Cardiac muscle cell (in vitro differentiated cells and primary cell): ENCODE measurements around the gene NKX1-1. TPM values are rescaled to one million over a fixed set of nuclear protein-coding genes. Genes with fewer than 3 reads are reported as not detected.

Experiments
- DNase-seq, 2 donors: peaks; one replicate each; pipeline versions ENCODE4 v3.0.0 to v3.0.0-alpha.2; 2010 to 2017; ENCODE audit warnings: low read depth in 1 of 2, low spot score in 1 of 2
- H3K27ac ChIP-seq: fragments of 200-600 bp; sonication (generic); 2 replicates; pipeline ENCODE4 v1.5.1; 2016
- H3K27me3 ChIP-seq: fragments of 200-600 bp; sonication (generic); 2 replicates; pipeline ENCODE4 v1.6.0; 2016; ENCODE audit warnings: control low read depth
- H3K36me3 ChIP-seq: fragments of 200-600 bp; sonication (generic); 2 replicates; pipeline ENCODE4 v1.5.1; 2016; ENCODE audit warnings: control low read depth
- H3K4me1 ChIP-seq: fragments of 200-600 bp; sonication (generic); 2 replicates; pipeline ENCODE4 v1.8.1; 2017; ENCODE audit warnings: low read depth, mild to moderate bottlenecking, mixed run types
- H3K4me3 ChIP-seq: fragments of 200-600 bp; sonication (generic); 2 replicates; pipeline ENCODE4 v1.5.1; 2016; ENCODE audit warnings: mild to moderate bottlenecking
- H3K9me3 ChIP-seq: fragments of 200-600 bp; sonication (generic); 2 replicates; pipeline ENCODE4 v1.5.1; 2017; ENCODE audit warnings: low read depth, mild to moderate bottlenecking, control low read depth
- polyA plus RNA-seq: library from polyadenylated mRNA; unstranded; fragments of >200 nt; fragmentation: Nextera tagmentation; extraction: Ambion mirVana; gene quantifications from 2 replicates; pipeline ENCODE4 v1.2.1, GENCODE V29; 2016
- total RNA-seq: library from RNA; depleted of rRNA; stranded (reverse); fragments of >200 nt; gene quantifications from 2 replicates; pipeline ENCODE4 v1.2.3, GENCODE V29; 2016
- TF ChIP-seq, protein P1 (sequence below): IDR thresholded peaks from 2 replicates; pipeline ENCODE4 v1.5.1; 2012; ENCODE audit warnings: low read depth, mild to moderate bottlenecking, low read length

Gene NKX1-1
- total and polyA plus RNA-seq, 2 experiments from 2014 or later, result not detected

DNA sequence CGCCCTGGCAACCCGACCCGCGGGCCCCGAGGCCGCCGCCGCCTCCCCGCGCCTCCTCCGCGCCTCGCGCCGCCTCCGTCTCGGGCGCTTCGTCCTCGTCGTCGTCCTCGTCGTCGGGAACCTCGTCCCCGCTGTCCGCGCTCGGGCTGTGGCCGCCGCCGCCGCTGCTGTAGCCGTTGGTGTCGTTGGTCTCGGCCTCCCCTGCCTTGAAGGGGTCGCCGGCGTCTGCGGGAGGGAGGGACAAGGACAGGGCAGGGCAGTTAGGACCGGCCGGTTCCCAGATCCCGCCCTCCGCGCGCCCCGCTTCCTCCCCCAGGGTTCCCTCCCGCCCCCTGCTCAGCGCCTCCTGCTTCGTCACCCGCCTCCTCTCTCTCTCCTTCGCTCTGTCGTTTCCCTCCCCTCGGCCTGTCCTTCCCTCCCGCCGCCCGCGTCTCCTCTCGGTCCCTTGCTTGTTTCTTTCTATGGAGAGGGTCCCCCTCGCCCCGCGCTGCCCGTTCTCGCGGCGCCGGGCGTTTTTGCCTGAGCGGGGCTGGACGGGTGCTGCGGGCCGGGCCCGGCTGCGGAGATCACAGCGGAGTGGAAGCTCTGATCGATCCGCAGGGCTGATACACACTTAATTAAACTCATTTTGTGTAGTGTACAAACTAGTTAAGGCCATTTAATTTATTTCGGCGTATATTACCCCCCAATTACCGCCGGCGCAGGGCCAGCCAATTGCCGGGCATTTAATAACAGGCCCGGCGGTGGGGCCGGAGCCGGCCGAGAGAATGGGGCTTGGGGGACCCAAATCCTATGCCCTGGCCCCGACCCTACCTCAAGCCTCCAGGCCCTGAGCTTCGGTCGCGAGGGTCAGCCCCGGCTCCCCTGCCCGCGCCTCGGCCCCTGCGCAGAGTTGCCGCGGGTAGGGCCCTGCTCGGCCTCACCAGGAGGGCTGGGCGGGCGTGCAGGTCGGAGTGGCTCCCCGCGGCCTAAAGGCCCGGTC lies 2.4 kb downstream of the NKX1-1 start:
- no peak overlapping the region for H3K4me3 ChIP-seq
- DNase-seq, result no peak
- no peaks in the 10 kb centered on the region for H3K36me3 ChIP-seq
- H3K27me3 ChIP-seq, result peaks cover 97% of the 10 kb centered on the region
- TF ChIP-seq, protein P1, sequence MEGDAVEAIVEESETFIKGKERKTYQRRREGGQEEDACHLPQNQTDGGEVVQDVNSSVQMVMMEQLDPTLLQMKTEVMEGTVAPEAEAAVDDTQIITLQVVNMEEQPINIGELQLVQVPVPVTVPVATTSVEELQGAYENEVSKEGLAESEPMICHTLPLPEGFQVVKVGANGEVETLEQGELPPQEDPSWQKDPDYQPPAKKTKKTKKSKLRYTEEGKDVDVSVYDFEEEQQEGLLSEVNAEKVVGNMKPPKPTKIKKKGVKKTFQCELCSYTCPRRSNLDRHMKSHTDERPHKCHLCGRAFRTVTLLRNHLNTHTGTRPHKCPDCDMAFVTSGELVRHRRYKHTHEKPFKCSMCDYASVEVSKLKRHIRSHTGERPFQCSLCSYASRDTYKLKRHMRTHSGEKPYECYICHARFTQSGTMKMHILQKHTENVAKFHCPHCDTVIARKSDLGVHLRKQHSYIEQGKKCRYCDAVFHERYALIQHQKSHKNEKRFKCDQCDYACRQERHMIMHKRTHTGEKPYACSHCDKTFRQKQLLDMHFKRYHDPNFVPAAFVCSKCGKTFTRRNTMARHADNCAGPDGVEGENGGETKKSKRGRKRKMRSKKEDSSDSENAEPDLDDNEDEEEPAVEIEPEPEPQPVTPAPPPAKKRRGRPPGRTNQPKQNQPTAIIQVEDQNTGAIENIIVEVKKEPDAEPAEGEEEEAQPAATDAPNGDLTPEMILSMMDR, result no peak
- no peaks in the 10 kb centered on the region for H3K9me3 ChIP-seq
- no peak overlapping the region for H3K27ac ChIP-seq
- no peaks in the 10 kb centered on the region for H3K4me1 ChIP-seq

DNA sequence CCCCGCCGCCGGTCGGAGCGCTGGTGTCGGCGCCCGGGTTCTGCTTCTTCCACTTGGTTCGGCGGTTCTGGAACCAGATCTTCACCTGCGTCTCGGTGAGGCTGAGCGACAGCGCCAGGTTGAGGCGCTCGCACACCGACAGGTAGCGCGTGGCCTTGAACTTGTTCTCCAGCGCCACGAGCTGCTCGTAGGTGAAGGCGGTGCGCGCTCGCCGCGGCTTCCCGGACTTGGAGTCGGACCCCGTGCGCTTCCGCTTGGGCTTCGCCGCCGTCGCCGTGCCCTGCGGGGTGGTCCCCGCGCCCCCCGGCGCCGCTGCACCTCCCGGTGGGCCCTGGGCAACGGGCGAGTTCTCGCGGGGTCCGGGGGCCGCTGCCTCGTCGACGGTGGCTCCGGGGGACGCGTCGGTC lies 3.1 kb downstream of the NKX1-1 start:
- H3K9me3 ChIP-seq, result no peaks in the 10 kb centered on the region
- TF ChIP-seq, protein P1, result no peak
- no peak for DNase-seq
- no peaks in the 10 kb centered on the region for H3K4me1 ChIP-seq
- no peak overlapping the region for H3K4me3 ChIP-seq
- H3K27me3 ChIP-seq, result peaks cover 90% of the 10 kb centered on the region
- H3K36me3 ChIP-seq, result no peaks in the 10 kb centered on the region
- H3K27ac ChIP-seq, result no peak overlapping the region

DNA sequence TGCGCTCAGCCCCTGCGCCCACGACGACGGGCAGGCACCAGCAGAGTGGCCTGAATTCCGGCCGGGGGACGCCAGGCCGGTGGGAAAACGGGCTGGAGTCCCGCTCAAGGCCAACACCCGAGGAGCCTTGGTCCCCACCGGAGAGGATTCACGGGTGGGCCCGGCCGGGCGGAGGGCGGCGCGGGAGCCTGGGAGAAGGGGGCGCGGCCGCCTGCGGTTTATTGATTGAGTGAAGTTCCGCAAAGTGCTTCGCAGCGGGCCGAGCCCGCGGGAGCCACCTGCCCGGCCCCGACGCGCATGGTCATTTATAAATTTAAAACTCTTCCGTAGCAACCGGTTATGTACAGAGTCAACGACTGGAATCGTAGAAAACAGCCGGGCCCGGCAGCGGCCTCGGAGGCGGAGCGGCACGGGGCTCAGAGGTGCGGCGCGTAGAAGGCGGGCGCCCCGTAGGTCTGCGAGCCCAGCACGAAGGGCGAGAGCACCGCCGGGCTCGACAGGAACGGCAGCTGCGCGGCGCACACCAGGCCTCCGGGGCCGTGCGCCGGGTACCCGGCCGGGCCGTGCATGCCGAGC lies 3.6 kb downstream of the NKX1-1 start:
- TF ChIP-seq, protein P1, result no peak
- Histone ChIP-seq H3K4me1 (no peaks in the 10 kb centered on the region), H3K27me3 (peaks cover 84% of the 10 kb centered on the region), H3K36me3 (no peaks in the 10 kb centered on the region), H3K4me3 (no peak overlapping the region), H3K27ac (no peak overlapping the region), H3K9me3 (no peaks in the 10 kb centered on the region)
- no peak for DNase-seq

DNA sequence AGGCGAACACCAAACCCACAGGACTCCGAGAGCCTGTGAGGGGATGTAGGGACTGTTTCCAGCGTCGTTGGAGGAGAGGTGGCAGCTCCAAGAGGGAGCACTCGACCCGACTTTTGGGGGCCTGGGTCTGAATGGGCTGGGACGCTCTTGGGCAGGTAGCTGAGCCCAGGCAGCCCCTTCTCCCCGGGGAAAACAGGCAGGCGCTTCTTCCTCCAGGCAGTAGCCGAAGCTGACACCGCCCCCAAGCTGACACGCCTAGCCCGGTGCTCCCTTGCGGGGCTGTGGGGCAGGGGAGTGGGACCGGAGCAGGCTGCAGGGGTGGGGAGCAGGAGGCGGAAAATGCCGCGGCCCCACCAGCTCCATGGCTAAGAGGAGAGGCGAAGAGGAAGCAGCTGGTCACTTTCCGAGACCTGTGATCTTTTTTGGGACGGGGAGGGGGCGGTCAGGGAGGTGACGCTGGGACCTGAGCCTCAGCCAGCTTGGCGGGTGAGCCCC lies 4.2 kb downstream of the NKX1-1 start:
- Histone ChIP-seq H3K36me3 (no peaks in the 10 kb centered on the region), H3K4me1 (no peaks in the 10 kb centered on the region), H3K27me3 (peaks cover 79% of the 10 kb centered on the region), H3K4me3 (no peak overlapping the region), H3K27ac (no peak overlapping the region), H3K9me3 (no peaks in the 10 kb centered on the region)
- TF ChIP-seq, protein P1, result no peak
- DNase-seq, result no peak

DNA sequence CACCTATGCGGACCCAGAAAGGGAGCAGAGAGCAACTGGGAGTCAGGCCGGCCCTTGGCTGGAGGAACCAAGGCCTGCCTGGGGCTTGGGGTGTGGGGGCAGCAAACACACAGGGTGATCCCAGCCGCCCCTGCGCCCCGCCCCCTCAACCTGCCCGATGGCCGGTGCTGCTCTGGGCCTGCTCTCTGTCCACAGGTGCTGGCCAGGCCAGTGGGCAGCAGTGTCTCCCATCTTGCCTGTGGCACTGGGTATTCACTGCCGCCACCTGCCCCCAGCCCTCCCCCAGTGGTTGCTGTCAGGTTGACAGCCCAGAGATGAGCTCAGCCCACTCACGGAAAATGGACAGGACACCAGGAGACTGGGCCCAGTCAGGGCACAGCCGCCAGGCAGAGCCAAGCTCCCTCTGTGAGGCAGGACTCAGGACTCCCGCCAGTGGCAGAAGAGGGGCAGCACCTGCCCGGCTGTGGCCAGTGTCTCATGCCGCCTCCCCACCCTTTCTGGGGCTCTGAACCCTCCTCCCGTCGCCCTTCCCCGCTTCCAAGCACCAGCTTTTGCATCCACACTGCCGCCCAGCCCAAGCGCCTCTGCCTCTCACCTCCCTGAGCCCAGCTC lies 4.7 kb downstream of the NKX1-1 start:
- Histone ChIP-seq H3K27ac (no peak overlapping the region), H3K27me3 (peaks cover 73% of the 10 kb centered on the region), H3K36me3 (no peaks in the 10 kb centered on the region), H3K9me3 (no peaks in the 10 kb centered on the region), H3K4me1 (no peaks in the 10 kb centered on the region), H3K4me3 (no peak overlapping the region)
- TF ChIP-seq, protein P1, result no peak
- no peak for DNase-seq
